Tibial nerve (tissue), 4 donors: ENCODE data around the gene C1RL. TPM values are rescaled to one million over a fixed set of nuclear protein-coding genes. Genes with fewer than 3 reads are reported as not detected.

Source experiments
- DNase-seq, 2 donors: peaks; one replicate each; pipeline ENCODE4 v3.0.0-alpha.2; 2019; ENCODE audit warnings: low spot score in 2 of 2
- H3K27ac ChIP-seq, 4 donors: fragments of 200-600 bp; sonication (generic) in 3 of 4; one replicate each; pipeline ENCODE4 v1.5.1; 2017 to 2019; ENCODE audit warnings: mild to moderate bottlenecking in 1 of 4
- H3K27me3 ChIP-seq, 2 donors: fragments of 200-600 bp; sonication (generic) in 1 of 2; one replicate each; pipeline versions ENCODE4 v1.5.1 to v1.6.0; 2017 to 2019
- H3K36me3 ChIP-seq, 3 donors: fragments of 200-600 bp; sonication (generic); one replicate each; pipeline ENCODE4 v1.5.1; 2018 to 2019
- H3K4me1 ChIP-seq, 4 donors: fragments of 200-600 bp; sonication (generic) in 3 of 4; one replicate each; pipeline ENCODE4 v1.5.1; 2017 to 2019
- H3K4me3 ChIP-seq, 4 donors: fragments of 200-600 bp; sonication (generic) in 3 of 4; one replicate each; pipeline ENCODE4 v1.5.1; 2017 to 2019; ENCODE audit warnings: mild to moderate bottlenecking in 1 of 4, moderate library complexity in 1 of 4
- H3K9me3 ChIP-seq, 4 donors: fragments of 200-600 bp; sonication (generic) in 3 of 4; one replicate each; pipeline ENCODE4 v1.5.1; 2017 to 2019
- CTCF ChIP-seq, 5 experiments: fragments of 200-600 bp in 3 of 5; fragments of 450-650 bp in 2 of 5; sonication (generic) in 3 of 5; IDR thresholded peaks; one replicate each; pipeline ENCODE4 v1.5.1; 2016 to 2019; ENCODE audit warnings: antibody characterized with exemption in 5 of 5, mild to moderate bottlenecking in 3 of 5, moderate library complexity in 2 of 5
- EP300 ChIP-seq, 2 donors: sonication (generic); formaldehyde crosslinking; IDR thresholded peaks; one replicate each; pipeline ENCODE4 v1.6.1; 2017; ENCODE audit warnings: antibody characterized with exemption in 2 of 2, mild to moderate bottlenecking in 1 of 2
- POLR2A ChIP-seq, 2 donors: fragments of 450-650 bp; IDR thresholded peaks; one replicate each; pipeline ENCODE4 v1.6.1; 2017; ENCODE audit warnings: antibody characterized with exemption in 2 of 2, mild to moderate bottlenecking in 2 of 2, moderate library complexity in 2 of 2
- WGBS, 2 donors: methylation state at CpG; one replicate each; pipeline ENCODE4 v1.1.5; 2018; 5-methylcytosine and 5-hydroxymethylcytosine counted together
- total RNA-seq, 4 donors: library from RNA; depleted of rRNA; stranded (reverse); fragments of >200 nt; gene quantifications; one replicate each; pipeline ENCODE4 v1.1.0, GENCODE V29; 2016

Gene C1RL
- total RNA-seq, 4 donors from 2014 or later: 125 to 214 (median 180) TPM

GRCh38 chr12:7099290-7099996 lies 9.6 kb downstream of the C1RL start:
- H3K4me3 ChIP-seq: no peak overlapping the region
- WGBS, 2 donors: 83 to 92% methylated on average over 9 of the region's 9 CpGs
- DNase-seq: no peak
- TF ChIP-seq POLR2A (IDR thresholded peaks at IDR 0.05): no peak
- no peak for TF ChIP-seq CTCF (IDR thresholded peaks at IDR 0.05)
- TF ChIP-seq EP300 (IDR thresholded peaks at IDR 0.05): no peak
- peaks cover 0 to 63% (median 0%) of the 10 kb centered on the region in 3 donors for H3K36me3 ChIP-seq
- H3K27ac ChIP-seq: no peak overlapping the region
- H3K9me3 ChIP-seq: no peaks in the 10 kb centered on the region
- H3K4me1 ChIP-seq: peaks cover 0 to 19% (median 3%) of the 10 kb centered on the region in 4 donors
- no peaks in the 10 kb centered on the region for H3K27me3 ChIP-seq

- H3K36me3 ChIP-seq: peaks cover 0 to 43% (median 0%) of the 10 kb centered on the region in 3 donors
- peaks cover 0 to 32% (median 8%) of the 10 kb centered on the region in 4 donors for H3K4me1 ChIP-seq
- no peak overlapping the region for H3K27ac ChIP-seq
- TF ChIP-seq POLR2A (IDR thresholded peaks at IDR 0.05): no peak
- TF ChIP-seq EP300 (IDR thresholded peaks at IDR 0.05): no peak
- no peak for TF ChIP-seq CTCF (IDR thresholded peaks at IDR 0.05)
- H3K4me3 ChIP-seq: no peak overlapping the region
- 81 to 82% methylated on average over 19 of the region's 19 CpGs for WGBS, 2 donors
- no peaks in the 10 kb centered on the region for H3K9me3 ChIP-seq
- no peaks in the 10 kb centered on the region for H3K27me3 ChIP-seq
- DNase-seq: no peak
These were observed 12.0 kb downstream of the C1RL start for GRCh38 chr12:7096979-7097378.

GRCh38 chr12:7096006-7096932 lies 12.7 kb downstream of the C1RL start:
- peaks cover 0 to 38% (median 0%) of the 10 kb centered on the region in 3 donors for H3K36me3 ChIP-seq
- H3K9me3 ChIP-seq: no peaks in the 10 kb centered on the region
- no peaks in the 10 kb centered on the region for H3K27me3 ChIP-seq
- peaks cover 0 to 32% (median 8%) of the 10 kb centered on the region in 4 donors for H3K4me1 ChIP-seq
- H3K4me3 ChIP-seq: no peak overlapping the region
- 82% methylated on average over 12 to 26 of the region's 26 CpGs for WGBS, 2 donors
- H3K27ac ChIP-seq: no peak overlapping the region
- no peak for DNase-seq
- no peak for TF ChIP-seq POLR2A (IDR thresholded peaks at IDR 0.05)
- TF ChIP-seq CTCF (IDR thresholded peaks at IDR 0.05): no peak
- no peak for TF ChIP-seq EP300 (IDR thresholded peaks at IDR 0.05)

- H3K4me3 ChIP-seq: no peak overlapping the region
- no peaks in the 10 kb centered on the region for H3K9me3 ChIP-seq
- no peaks in the 10 kb centered on the region for H3K27me3 ChIP-seq
- TF ChIP-seq EP300 (IDR thresholded peaks at IDR 0.05) (peak in 1 of 2 donors; percentile 72), CTCF (IDR thresholded peaks at IDR 0.05) (no peak)
- WGBS, 2 donors: 62 to 70% methylated on average over 10 of the region's 10 CpGs
- H3K36me3 ChIP-seq: peaks cover 0 to 35% (median 0%) of the 10 kb centered on the region in 3 donors
- DNase-seq: peak in 1 of 2 donors; percentile 55
- peak overlapping the region in 3 of 4 donors; percentile 13 to 91 (median 64) for H3K27ac ChIP-seq
- peaks cover 0 to 52% (median 17%) of the 10 kb centered on the region in 4 donors for H3K4me1 ChIP-seq
These were observed 15.1 kb downstream of the C1RL start for GRCh38 chr12:7093892-7094291.
